ENCODE data around the gene CCDC152.

GRCh38 chr5:42761791-42762190, 5.2 kb downstream of the CCDC152 start:
- TF ChIP-seq POLR2AphosphoS5 (IDR thresholded peaks at IDR 0.05): no peak
- TF ChIP-seq CTCF (IDR thresholded peaks at IDR 0.05): no peak
- TF ChIP-seq EP300 (IDR thresholded peaks at IDR 0.05; ENCODE audit: low read depth): no peak
- no peak for TF ChIP-seq POLR2A (IDR thresholded peaks at IDR 0.05)

Data from transverse colon (tissue), 4 donors.